PC-3 (cell line): ENCODE results near the gene KLHL30. TPM values are rescaled to one million over a fixed set of nuclear protein-coding genes. Genes with fewer than 3 reads are reported as not detected.

Source experiments
- ATAC-seq: fragments of 200-7000 bp; cut with Tn5 transposase; 2 replicates; pipeline ENCODE4 v1.9.1; 2020; ENCODE audit warnings: mild to moderate bottlenecking, moderate library complexity
- BruUV-seq: library from RNA; stranded (reverse); fragments of 400-500 nt; replicated peaks from 2 replicates; lab custom pipeline; 2021; lab: Mats Ljungman, UMichigan
- CTCF ChIA-PET: fragments of 300-600 bp; sonication (Branson Sonifier 250); formaldehyde crosslinking; loops from one replicate; lab custom pipeline; 2022; ENCODE audit warnings: antibody characterized with exemption; lab: Charles Lee
- POLR2A ChIA-PET: fragments of 300-600 bp; sonication (Branson Sonifier 250); formaldehyde crosslinking; loops from one replicate; lab custom pipeline; 2022; ENCODE audit warnings: antibody characterized with exemption; ENCODE audit not compliant: unreplicated experiment; lab: Charles Lee
- DNase-seq: peaks from one replicate; pipeline ENCODE4 v3.0.0-alpha.2; 2015
- H2AFZ ChIP-seq: fragments of 300-600 bp; sonication (generic); 2 replicates; pipeline ENCODE4 v1.6.0; 2016; ENCODE audit warnings: antibody characterized with exemption, low read length
- H3F3A ChIP-seq: fragments of 300-600 bp; sonication (generic); one replicate; pipeline ENCODE4 v1.6.0; 2017; ENCODE audit warnings: antibody characterized with exemption, low read length, control low read depth, mild to moderate bottlenecking; ENCODE audit not compliant: unreplicated experiment
- H3K27ac ChIP-seq: fragments of 300-600 bp; sonication (generic); 2 replicates; pipeline ENCODE4 v1.5.1; 2016; ENCODE audit warnings: mild to moderate bottlenecking, low read length
- H3K27me3 ChIP-seq: fragments of 300-600 bp; sonication (generic); 2 replicates; pipeline ENCODE4 v1.6.1; 2016; ENCODE audit warnings: low read length, mixed read lengths
- H3K36me3 ChIP-seq: fragments of 300-600 bp; sonication (generic); 2 replicates; pipeline ENCODE4 v1.6.1; 2016; ENCODE audit warnings: low read depth, mixed run types, low read length, mixed read lengths
- H3K4me1 ChIP-seq: fragments of 300-600 bp; sonication (generic); 2 replicates; pipeline ENCODE4 v1.5.1; 2016; ENCODE audit warnings: low read length; ENCODE audit not compliant: insufficient read depth
- H3K4me2 ChIP-seq: fragments of 300-600 bp; sonication (generic); 2 replicates; pipeline ENCODE4 v1.6.0; 2016; ENCODE audit warnings: low read length
- H3K4me3 ChIP-seq: fragments of 300-600 bp; sonication (generic); 2 replicates; pipeline ENCODE4 v1.5.1; 2016; ENCODE audit warnings: mild to moderate bottlenecking, low read length, mixed read lengths
- H3K79me2 ChIP-seq: fragments of 300-600 bp; sonication (generic); 2 replicates; pipeline ENCODE4 v1.6.1; 2017; ENCODE audit warnings: low read length, mixed read lengths
- H3K9ac ChIP-seq: fragments of 300-600 bp; sonication (generic); 2 replicates; pipeline ENCODE4 v1.6.0; 2016; ENCODE audit warnings: mild to moderate bottlenecking, low read length
- H3K9me2 ChIP-seq: fragments of 300-600 bp; sonication (generic); replicated peaks from 2 replicates; pipeline ENCODE4 v1.6.1; 2016; ENCODE audit warnings: mixed run types, low read length, mixed read lengths
- H3K9me3 ChIP-seq: fragments of 300-600 bp; sonication (generic); 2 replicates; pipeline ENCODE4 v1.6.1; 2016; ENCODE audit warnings: low read length, mixed read lengths
- H4K20me1 ChIP-seq: fragments of 300-600 bp; sonication (generic); 2 replicates; pipeline ENCODE4 v1.6.1; 2016; ENCODE audit warnings: low read length, mixed read lengths
- EZH2 ChIP-seq: fragments of 300-600 bp; sonication (generic); IDR thresholded peaks from one replicate; pipeline ENCODE4 v1.6.1; 2017; ENCODE audit warnings: antibody characterized with exemption, mild to moderate bottlenecking, low read length; ENCODE audit not compliant: unreplicated experiment
- EZH2phosphoT487 ChIP-seq: fragments of 300-600 bp; sonication (generic); IDR thresholded peaks from 2 replicates; pipeline ENCODE4 v1.6.1; 2018; ENCODE audit warnings: mild to moderate bottlenecking, antibody characterized with exemption, low read length, borderline replicate concordance
- intact Hi-C: fragments of 100-400 bp; cut with micrococcal nuclease; formaldehyde crosslinking; loops from 2 replicates; pipeline ENCODE4 v1.9.0; 2023
- total RNA-seq: library from RNA; depleted of rRNA; stranded (reverse); fragments of >200 nt; gene quantifications from 2 replicates; pipeline ENCODE4 v1.2.3, GENCODE V29; 2014
- TF ChIP-seq, protein P1 (sequence below): fragments of 300-600 bp; sonication (generic); conservative IDR thresholded peaks from 2 replicates; pipeline ENCODE4 v1.5.1; 2017; ENCODE audit warnings: antibody characterized with exemption, low read depth, mild to moderate bottlenecking, low read length

Gene KLHL30
- total RNA-seq, 1 experiment from 2014 or later, result not detected

DNA sequence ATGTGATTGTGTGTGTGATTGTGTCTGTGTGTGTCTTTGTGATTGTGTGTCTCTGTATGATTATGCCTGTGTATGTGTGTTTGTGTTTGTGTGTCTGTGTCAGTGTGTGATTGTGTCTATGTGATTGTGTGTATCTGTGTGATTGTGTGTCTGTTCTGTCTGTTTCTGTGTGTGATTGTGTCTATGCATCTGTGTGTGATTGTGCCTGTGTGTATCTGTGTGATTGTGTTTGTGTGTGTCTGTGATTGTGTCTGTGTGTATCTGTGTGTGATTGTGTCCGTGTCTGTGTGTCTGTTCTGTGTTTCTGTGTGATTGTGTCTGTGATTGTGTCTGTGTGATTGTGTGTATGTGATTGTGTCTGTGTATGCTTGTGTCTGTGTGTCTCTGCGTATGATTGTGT is 12.1 kb upstream of the KLHL30 start:
- Histone ChIP-seq H3K4me2 (no peak overlapping the region), H3K79me2 (no peaks in the 10 kb centered on the region), H3K9me2 (no peaks in the 10 kb centered on the region), H3K27ac (no peak overlapping the region), H3K36me3 (no peaks in the 10 kb centered on the region), H2AFZ (no peak overlapping the region), H3K4me3 (no peak overlapping the region), H3K4me1 (no peaks in the 10 kb centered on the region), H3F3A (no peaks in the 10 kb centered on the region), H3K9ac (no peak overlapping the region), H3K27me3 (no peaks in the 10 kb centered on the region), H4K20me1 (no peaks in the 10 kb centered on the region), H3K9me3 (no peaks in the 10 kb centered on the region)
- POLR2A ChIA-PET, result no interaction called here
- ATAC-seq (no peak), DNase-seq (no peak)
- intact Hi-C loops, result no loop called here
- no TSS peak for BruUV-seq
- CTCF ChIA-PET, result no interaction called here
- TF ChIP-seq EZH2, result no peak
- no peak for TF ChIP-seq EZH2phosphoT487

DNA sequence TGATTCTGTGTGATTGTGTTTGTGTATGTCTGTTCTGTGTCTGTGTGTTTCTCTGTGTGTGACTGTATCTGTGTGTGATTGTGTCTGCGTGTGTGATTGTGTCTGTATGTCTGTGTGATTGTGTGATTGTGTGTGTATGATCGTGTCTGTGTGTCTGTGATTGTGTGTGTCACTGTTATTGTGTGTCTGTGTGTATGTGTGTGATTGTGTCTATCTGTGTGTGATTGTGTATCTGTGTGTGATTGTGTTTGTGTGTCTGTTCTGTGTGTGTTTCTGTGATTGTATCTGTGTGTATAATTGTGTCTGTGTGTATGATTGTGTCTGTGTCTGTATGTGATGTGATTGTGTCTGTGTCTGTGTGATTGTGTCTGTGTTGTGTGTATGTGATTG is 11.7 kb upstream of the KLHL30 start:
- intact Hi-C loops, result no loop called here

DNA sequence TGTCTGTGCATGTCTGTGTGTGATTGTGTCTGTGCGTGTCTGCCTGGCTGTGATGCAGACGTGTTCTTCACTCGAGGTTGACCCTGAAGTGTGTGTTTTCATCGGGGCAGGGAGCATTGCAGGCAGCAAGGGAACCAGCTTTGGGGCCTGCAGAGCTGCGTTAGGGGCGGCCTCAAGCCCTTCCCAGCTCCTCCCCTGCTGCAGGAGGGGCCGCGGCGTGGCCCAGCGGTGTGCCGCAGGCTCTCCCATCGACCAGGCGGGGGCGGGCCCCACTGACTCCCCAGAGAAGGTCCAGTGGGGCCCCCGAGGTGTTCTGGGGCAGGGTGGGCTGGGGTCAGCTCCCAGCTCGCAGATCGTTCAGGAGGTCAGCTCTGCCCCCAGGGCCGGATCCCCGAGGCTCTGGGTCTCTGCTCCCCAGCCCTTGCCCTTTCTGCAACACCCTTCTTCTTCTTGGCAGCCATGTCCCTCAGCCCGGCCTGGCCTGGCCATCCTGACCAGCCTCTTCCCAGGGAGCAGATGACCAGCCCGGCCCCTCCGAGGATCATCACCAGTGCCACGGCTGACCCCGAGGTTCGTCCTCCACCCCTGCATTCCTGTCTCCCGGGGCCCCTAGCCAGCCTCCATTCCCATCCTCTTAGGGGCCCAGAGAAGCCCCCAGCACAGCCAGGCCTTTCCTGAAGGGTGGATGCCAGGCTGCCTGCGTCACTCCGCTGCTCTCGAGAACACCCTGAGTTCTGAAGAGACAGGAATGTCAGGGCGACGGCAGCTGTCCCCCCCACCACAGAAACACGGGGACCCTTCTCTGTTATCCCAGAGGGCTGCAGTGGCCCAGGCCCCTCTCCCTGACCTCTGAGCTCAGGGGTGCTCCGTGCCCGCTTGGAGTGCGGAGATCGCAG is 11.1 kb upstream of the KLHL30 start:
- Histone ChIP-seq H3K79me2 (no peaks in the 10 kb centered on the region), H3K9me3 (no peaks in the 10 kb centered on the region), H3K9ac (no peak overlapping the region), H3K9me2 (no peaks in the 10 kb centered on the region), H3K36me3 (no peaks in the 10 kb centered on the region), H3K4me1 (no peaks in the 10 kb centered on the region), H3F3A (no peaks in the 10 kb centered on the region), H3K27me3 (no peaks in the 10 kb centered on the region), H3K4me3 (no peak overlapping the region), H3K4me2 (no peak overlapping the region), H3K27ac (no peak overlapping the region), H4K20me1 (no peaks in the 10 kb centered on the region), H2AFZ (no peak overlapping the region)
- POLR2A ChIA-PET, result no interaction called here
- TF ChIP-seq EZH2 (no peak), EZH2phosphoT487 (no peak)
- TF ChIP-seq, protein P1, sequence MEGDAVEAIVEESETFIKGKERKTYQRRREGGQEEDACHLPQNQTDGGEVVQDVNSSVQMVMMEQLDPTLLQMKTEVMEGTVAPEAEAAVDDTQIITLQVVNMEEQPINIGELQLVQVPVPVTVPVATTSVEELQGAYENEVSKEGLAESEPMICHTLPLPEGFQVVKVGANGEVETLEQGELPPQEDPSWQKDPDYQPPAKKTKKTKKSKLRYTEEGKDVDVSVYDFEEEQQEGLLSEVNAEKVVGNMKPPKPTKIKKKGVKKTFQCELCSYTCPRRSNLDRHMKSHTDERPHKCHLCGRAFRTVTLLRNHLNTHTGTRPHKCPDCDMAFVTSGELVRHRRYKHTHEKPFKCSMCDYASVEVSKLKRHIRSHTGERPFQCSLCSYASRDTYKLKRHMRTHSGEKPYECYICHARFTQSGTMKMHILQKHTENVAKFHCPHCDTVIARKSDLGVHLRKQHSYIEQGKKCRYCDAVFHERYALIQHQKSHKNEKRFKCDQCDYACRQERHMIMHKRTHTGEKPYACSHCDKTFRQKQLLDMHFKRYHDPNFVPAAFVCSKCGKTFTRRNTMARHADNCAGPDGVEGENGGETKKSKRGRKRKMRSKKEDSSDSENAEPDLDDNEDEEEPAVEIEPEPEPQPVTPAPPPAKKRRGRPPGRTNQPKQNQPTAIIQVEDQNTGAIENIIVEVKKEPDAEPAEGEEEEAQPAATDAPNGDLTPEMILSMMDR, result no peak
- DNase-seq (no peak), ATAC-seq (no peak)
- CTCF ChIA-PET, result no interaction called here
- intact Hi-C loops, result no loop called here
- BruUV-seq, result no TSS peak

More for the DNA sequence above, 11.7 kb upstream of the KLHL30 start:
- Histone ChIP-seq H3K27me3 (no peaks in the 10 kb centered on the region), H3K36me3 (no peaks in the 10 kb centered on the region), H2AFZ (no peak overlapping the region), H3K27ac (no peak overlapping the region), H3K9me2 (no peaks in the 10 kb centered on the region), H3K79me2 (no peaks in the 10 kb centered on the region), H3K4me3 (no peak overlapping the region), H3K9me3 (no peaks in the 10 kb centered on the region), H3K4me1 (no peaks in the 10 kb centered on the region), H4K20me1 (no peaks in the 10 kb centered on the region), H3F3A (no peaks in the 10 kb centered on the region), H3K4me2 (no peak overlapping the region), H3K9ac (no peak overlapping the region)
- DNase-seq (no peak), ATAC-seq (no peak)
- TF ChIP-seq EZH2 (no peak), EZH2phosphoT487 (no peak)
- TF ChIP-seq, protein P1, result no peak
- CTCF ChIA-PET, result no interaction called here
- POLR2A ChIA-PET, result no interaction called here
- no TSS peak for BruUV-seq
